Tibial artery (tissue), 4 donors: ENCODE data around the gene WDR27.

ENCODE experiments used
- DNase-seq, 2 donors: peaks; one replicate each; pipeline ENCODE4 v3.0.0-alpha.2; 2019
- H3K27ac ChIP-seq, 2 donors: fragments of 200-600 bp; sonication (generic) in 1 of 2; 1 replicate in 1 of 2; 2 replicates in 1 of 2; pipeline ENCODE4 v1.5.1; 2018 to 2019; ENCODE audit warnings: mild to moderate bottlenecking in 1 of 2
- H3K27me3 ChIP-seq, 2 donors: fragments of 200-600 bp; sonication (generic) in 1 of 2; one replicate each; pipeline versions ENCODE4 v1.5.1 to v1.6.0; 2016 to 2019
- H3K36me3 ChIP-seq, 3 donors: fragments of 200-600 bp; sonication (generic) in 2 of 3; one replicate each; pipeline ENCODE4 v1.5.1; 2016 to 2019; ENCODE audit warnings: mild to moderate bottlenecking in 2 of 3
- H3K4me1 ChIP-seq, 4 donors: fragments of 200-600 bp; sonication (generic) in 2 of 4; 1 replicate in 3 of 4; 2 replicates in 1 of 4; pipeline ENCODE4 v1.5.1; 2016 to 2019
- H3K4me3 ChIP-seq, 2 donors: fragments of 200-600 bp; sonication (generic) in 1 of 2; 1 replicate in 1 of 2; 2 replicates in 1 of 2; pipeline ENCODE4 v1.5.1; 2018 to 2019; ENCODE audit warnings: mild to moderate bottlenecking in 2 of 2
- H3K9me3 ChIP-seq, 3 donors: fragments of 200-600 bp; sonication (generic) in 1 of 3; one replicate each; pipeline ENCODE4 v1.5.1; 2016 to 2019
- CTCF ChIP-seq, 2 experiments: fragments of 200-600 bp in 1 of 2; fragments of 450-650 bp in 1 of 2; IDR thresholded peaks; one replicate each; pipeline ENCODE4 v1.5.1; 2017 to 2019; ENCODE audit warnings: antibody characterized with exemption in 2 of 2, mild to moderate bottlenecking in 1 of 2, moderate library complexity in 1 of 2
- intact Hi-C: fragments of 100-400 bp; cut with DNase I; formaldehyde crosslinking; loops from one replicate; pipeline ENCODE4 v1.15.0; 2023; ENCODE audit warnings: low total_unique reads

The WDR27 gene

GRCh38 chr6:169663468-169663867, 38.4 kb downstream of the WDR27 start:
- no peaks in the 10 kb centered on the region for H3K4me1 ChIP-seq
- TF ChIP-seq CTCF (IDR thresholded peaks at IDR 0.05), result no peak
- H3K36me3 ChIP-seq, result peaks cover 16 to 89% (median 52%) of the 10 kb centered on the region in 3 donors
- intact Hi-C loops, result no loop called here
- no peak overlapping the region for H3K27ac ChIP-seq
- H3K27me3 ChIP-seq, result no peaks in the 10 kb centered on the region
- no peaks in the 10 kb centered on the region for H3K9me3 ChIP-seq
- DNase-seq, result no peak
- H3K4me3 ChIP-seq, result no peak overlapping the region

GRCh38 chr6:169661391-169661756, 40.5 kb downstream of the WDR27 start:
- no peak for DNase-seq
- H3K9me3 ChIP-seq, result no peaks in the 10 kb centered on the region
- TF ChIP-seq CTCF (IDR thresholded peaks at IDR 0.05), result no peak
- no peaks in the 10 kb centered on the region for H3K27me3 ChIP-seq
- intact Hi-C loops, result no loop called here
- peaks cover 10 to 89% (median 38%) of the 10 kb centered on the region in 3 donors for H3K36me3 ChIP-seq
- H3K4me1 ChIP-seq, result no peaks in the 10 kb centered on the region
- H3K27ac ChIP-seq, result no peak overlapping the region
- no peak overlapping the region for H3K4me3 ChIP-seq

- no peak overlapping the region for H3K4me3 ChIP-seq
- no peaks in the 10 kb centered on the region for H3K9me3 ChIP-seq
- intact Hi-C loops, result no loop called here
- no peak overlapping the region for H3K27ac ChIP-seq
- TF ChIP-seq CTCF (IDR thresholded peaks at IDR 0.05), result no peak
- H3K36me3 ChIP-seq, result peaks cover 10 to 89% (median 36%) of the 10 kb centered on the region in 3 donors
- no peaks in the 10 kb centered on the region for H3K27me3 ChIP-seq
- peaks cover 0 to 1% (median 0%) of the 10 kb centered on the region in 4 donors for H3K4me1 ChIP-seq
- DNase-seq, result no peak
These were observed 41.0 kb downstream of the WDR27 start for GRCh38 chr6:169660751-169661390.

- intact Hi-C loops, result no loop called here
- no peaks in the 10 kb centered on the region for H3K9me3 ChIP-seq
- TF ChIP-seq CTCF (IDR thresholded peaks at IDR 0.05), result no peak
- H3K4me3 ChIP-seq, result no peak overlapping the region
- peaks cover 10 to 80% (median 32%) of the 10 kb centered on the region in 3 donors for H3K36me3 ChIP-seq
- H3K27me3 ChIP-seq, result no peaks in the 10 kb centered on the region
- H3K4me1 ChIP-seq, result peaks cover 0 to 6% (median 0%) of the 10 kb centered on the region in 4 donors
- no peak for DNase-seq
- no peak overlapping the region for H3K27ac ChIP-seq
These were observed 41.8 kb downstream of the WDR27 start for GRCh38 chr6:169659820-169660610.

- H3K4me1 ChIP-seq, result peaks cover 0 to 6% (median 4%) of the 10 kb centered on the region in 4 donors
- H3K36me3 ChIP-seq, result peaks cover 0 to 61% (median 23%) of the 10 kb centered on the region in 3 donors
- intact Hi-C loops, result no loop called here
- no peaks in the 10 kb centered on the region for H3K9me3 ChIP-seq
- H3K4me3 ChIP-seq, result no peak overlapping the region
- TF ChIP-seq CTCF (IDR thresholded peaks at IDR 0.05), result no peak
- no peaks in the 10 kb centered on the region for H3K27me3 ChIP-seq
- no peak for DNase-seq
- H3K27ac ChIP-seq, result no peak overlapping the region
These were observed 44.6 kb downstream of the WDR27 start for GRCh38 chr6:169657284-169657610.
